ENCODE results near the gene CHST6.

GRCh38 chr16:75461575-75461974 lies 33.7 kb downstream of the CHST6 start:
- TF ChIP-seq CTCF (IDR thresholded peaks at IDR 0.05 in 4 of 5, conservative IDR thresholded peaks at IDR 0.05 in 1 of 5), result no peak
- TF ChIP-seq POLR2A (IDR thresholded peaks at IDR 0.05), result no peak
